NCI-H2029 treated with DMSO at 0.1 percent for 48 hours (cell line): Measurements from ENCODE around the gene RASA2.

Experiments
- DNase-seq: peaks from one replicate; lab custom pipeline; 2025; lab: John Stamatoyannopoulos, UW

RASA2 gene

GRCh38 chr3:141538568-141539240 is 51.9 kb downstream of the RASA2 start:
- DNase-seq = no peak

GRCh38 chr3:141539431-141540187 is 52.8 kb downstream of the RASA2 start:
- no peak for DNase-seq

- DNase-seq = no peak
Observed at GRCh38 chr3:141540531-141540930, 53.7 kb downstream of the RASA2 start.

GRCh38 chr3:141542202-141542969 is 55.6 kb downstream of the RASA2 start:
- DNase-seq = no peak

- DNase-seq = no peak
Observed at GRCh38 chr3:141542989-141543388, 56.2 kb downstream of the RASA2 start.

- DNase-seq = peak; percentile 90
Observed at GRCh38 chr3:141544697-141545096, 57.9 kb downstream of the RASA2 start.

- DNase-seq = no peak
Observed at GRCh38 chr3:141546081-141546480, 59.3 kb downstream of the RASA2 start.

- DNase-seq = no peak
Observed at GRCh38 chr3:141546586-141546985, 59.8 kb downstream of the RASA2 start.

GRCh38 chr3:141547791-141548190 is 61.0 kb downstream of the RASA2 start:
- DNase-seq = no peak

- no peak for DNase-seq
Observed at GRCh38 chr3:141550926-141551665, 64.3 kb downstream of the RASA2 start.

GRCh38 chr3:141552440-141552991 is 65.7 kb downstream of the RASA2 start:
- no peak for DNase-seq

- no peak for DNase-seq
Observed at GRCh38 chr3:141553055-141553454, 66.2 kb downstream of the RASA2 start.

GRCh38 chr3:141556034-141556433 is 69.2 kb downstream of the RASA2 start:
- no peak for DNase-seq

GRCh38 chr3:141557961-141558706 is 71.3 kb downstream of the RASA2 start:
- no peak for DNase-seq

GRCh38 chr3:141561426-141562034 is 74.7 kb downstream of the RASA2 start:
- peak; percentile 28 for DNase-seq

GRCh38 chr3:141564241-141564640 is 77.4 kb downstream of the RASA2 start:
- no peak for DNase-seq

GRCh38 chr3:141570068-141570467 is 83.2 kb downstream of the RASA2 start:
- DNase-seq = no peak

- peak; percentile 32 for DNase-seq
Observed at GRCh38 chr3:141575879-141576743, 89.3 kb downstream of the RASA2 start.

- DNase-seq = no peak
Observed at GRCh38 chr3:141576744-141577052, 89.9 kb downstream of the RASA2 start.
